Lower leg skin (tissue), 4 donors: ENCODE measurements around the gene ANKRD33B. TPM values are rescaled to one million over a fixed set of nuclear protein-coding genes. Genes with fewer than 3 reads are reported as not detected.
"Not testable (repeated sequence)": the region's sequence is repeated elsewhere in the genome, so short reads cannot be mapped to it uniquely, and the experiment has no call there.

Experiments used
- DNase-seq, 2 donors: peaks; one replicate each; pipeline ENCODE4 v3.0.0-alpha.2; 2019; ENCODE audit warnings: low spot score in 2 of 2
- H3K4me3 ChIP-seq: fragments of 200-600 bp; sonication (generic); 2 replicates; pipeline ENCODE4 v1.5.1; 2017; ENCODE audit warnings: mild to moderate bottlenecking, low read depth; ENCODE audit not compliant: poor library complexity, severe bottlenecking
- POLR2A ChIP-seq, 2 donors: fragments of 450-650 bp; IDR thresholded peaks; one replicate each; pipeline ENCODE4 v1.6.1; 2016 to 2017; ENCODE audit warnings: antibody characterized with exemption in 2 of 2, mild to moderate bottlenecking in 1 of 2, moderate library complexity in 1 of 2
- WGBS, 2 donors: methylation state at CpG; one replicate each; pipeline ENCODE4 v1.1.5; 2018; 5-methylcytosine and 5-hydroxymethylcytosine counted together
- intact Hi-C: fragments of 100-400 bp; cut with DNase I; formaldehyde crosslinking; loops from one replicate; pipeline ENCODE4 v1.15.0; 2023; ENCODE audit warnings: low total_unique reads
- total RNA-seq, 4 donors: library from RNA; depleted of rRNA; stranded (reverse); fragments of >200 nt; gene quantifications; one replicate each; pipeline ENCODE4 v1.1.0, GENCODE V29; 2016
- TF ChIP-seq, protein P1 (sequence below), 3 donors: fragments of 450-650 bp; IDR thresholded peaks; one replicate each; pipeline ENCODE4 v1.5.1; 2016; ENCODE audit warnings: antibody characterized with exemption in 3 of 3, mild to moderate bottlenecking in 3 of 3, moderate library complexity in 2 of 3

The ANKRD33B gene
- total RNA-seq, 4 donors from 2014 or later: 12.6 to 35.4 (median 17.6) TPM

- TF ChIP-seq, protein P1, sequence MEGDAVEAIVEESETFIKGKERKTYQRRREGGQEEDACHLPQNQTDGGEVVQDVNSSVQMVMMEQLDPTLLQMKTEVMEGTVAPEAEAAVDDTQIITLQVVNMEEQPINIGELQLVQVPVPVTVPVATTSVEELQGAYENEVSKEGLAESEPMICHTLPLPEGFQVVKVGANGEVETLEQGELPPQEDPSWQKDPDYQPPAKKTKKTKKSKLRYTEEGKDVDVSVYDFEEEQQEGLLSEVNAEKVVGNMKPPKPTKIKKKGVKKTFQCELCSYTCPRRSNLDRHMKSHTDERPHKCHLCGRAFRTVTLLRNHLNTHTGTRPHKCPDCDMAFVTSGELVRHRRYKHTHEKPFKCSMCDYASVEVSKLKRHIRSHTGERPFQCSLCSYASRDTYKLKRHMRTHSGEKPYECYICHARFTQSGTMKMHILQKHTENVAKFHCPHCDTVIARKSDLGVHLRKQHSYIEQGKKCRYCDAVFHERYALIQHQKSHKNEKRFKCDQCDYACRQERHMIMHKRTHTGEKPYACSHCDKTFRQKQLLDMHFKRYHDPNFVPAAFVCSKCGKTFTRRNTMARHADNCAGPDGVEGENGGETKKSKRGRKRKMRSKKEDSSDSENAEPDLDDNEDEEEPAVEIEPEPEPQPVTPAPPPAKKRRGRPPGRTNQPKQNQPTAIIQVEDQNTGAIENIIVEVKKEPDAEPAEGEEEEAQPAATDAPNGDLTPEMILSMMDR (IDR thresholded peaks at IDR 0.05): no peak
- no peak for TF ChIP-seq POLR2A (IDR thresholded peaks at IDR 0.05)
- intact Hi-C loops: no loop called here
- DNase-seq: no peak
- 89 to 90% methylated on average over 8 of the region's 8 CpGs for WGBS, 2 donors
- no peak overlapping the region for H3K4me3 ChIP-seq
Observed at GRCh38 chr5:10545084-10545483, 18.8 kb upstream of the ANKRD33B start.

DNA sequence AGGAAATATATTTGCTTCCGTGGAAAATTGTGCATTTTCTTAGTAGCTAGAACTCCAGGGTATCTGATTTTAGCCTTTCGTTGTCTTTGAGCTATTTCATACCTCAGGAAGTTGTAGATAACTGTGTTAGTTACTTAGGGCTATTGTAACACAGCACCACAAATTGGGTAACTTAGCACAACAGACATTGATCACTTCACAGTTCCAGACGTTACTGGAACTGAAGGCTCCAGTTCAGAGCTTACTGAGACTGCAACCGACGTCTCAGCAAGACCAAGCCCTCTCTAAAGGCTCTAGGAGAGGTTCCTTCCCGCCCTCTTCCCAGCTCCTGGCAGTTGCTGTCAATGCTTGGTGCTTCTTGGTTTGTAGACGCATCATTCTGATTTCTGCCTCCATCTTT, 17.7 kb upstream of the ANKRD33B start:
- no peak for DNase-seq
- whole genome bisulfite sequencing, 2 donors: 72 to 79% methylated on average over 4 to 7 of the region's 7 CpGs
- no peak overlapping the region for H3K4me3 ChIP-seq
- TF ChIP-seq POLR2A (IDR thresholded peaks at IDR 0.05): no peak
- TF ChIP-seq, protein P1 (IDR thresholded peaks at IDR 0.05): no peak
- intact Hi-C loops: no loop called here

DNA sequence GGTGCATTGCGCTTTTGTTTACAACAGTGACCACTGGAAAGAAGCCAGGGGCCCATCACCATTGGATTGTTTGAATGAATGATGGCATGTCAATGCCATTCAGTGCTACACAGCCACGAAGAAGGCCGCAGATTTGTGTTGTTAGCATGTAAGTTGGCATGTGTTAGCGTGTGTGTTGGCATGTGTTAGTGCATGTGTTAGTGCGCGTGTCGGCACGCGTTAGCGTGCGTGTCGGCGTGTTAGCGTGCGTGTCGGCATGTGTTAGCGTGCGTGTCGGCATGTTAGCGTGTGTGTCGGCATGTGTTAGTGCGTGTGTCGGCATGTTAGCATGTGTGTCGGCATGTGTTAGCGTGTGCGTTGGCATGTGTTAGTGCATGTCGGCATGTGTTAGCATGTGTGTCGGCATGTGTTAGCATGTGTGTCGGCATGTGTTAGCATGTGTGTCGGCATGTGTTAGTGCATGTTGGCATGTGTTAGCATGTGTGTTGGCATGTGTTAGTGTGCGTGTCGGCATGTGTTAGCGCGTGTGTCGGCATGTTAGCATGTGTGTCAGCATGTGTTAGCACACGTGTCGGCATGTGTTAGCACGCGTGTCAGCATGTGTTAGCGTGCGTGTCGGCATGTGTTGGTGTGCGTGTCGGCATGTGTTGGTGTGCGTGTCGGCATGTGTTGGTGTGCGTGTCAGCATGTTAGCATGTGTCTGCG, 15.3 kb upstream of the ANKRD33B start:
- no peak for DNase-seq
- intact Hi-C loops: no loop called here

DNA sequence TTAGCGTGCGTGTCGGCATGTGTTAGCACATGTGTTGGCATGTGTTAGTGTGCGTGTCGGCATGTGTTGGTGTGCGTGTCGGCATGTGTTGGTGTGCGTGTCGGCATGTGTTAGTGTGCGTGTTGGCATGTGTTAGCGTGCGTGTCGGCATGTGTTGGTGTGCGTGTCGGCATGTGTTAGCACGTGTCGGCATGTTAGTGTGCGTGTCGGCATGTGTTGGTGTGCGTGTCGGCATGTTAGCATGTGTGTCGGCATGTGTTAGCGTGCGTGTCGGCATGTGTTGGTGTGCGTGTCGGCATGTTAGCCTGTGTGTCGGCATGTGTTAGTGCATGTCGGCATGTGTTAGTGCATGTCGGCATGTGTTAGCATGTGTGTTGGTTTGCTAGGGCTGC, 14.8 kb upstream of the ANKRD33B start:
- 95 to 96% methylated on average over 30 of the region's 30 CpGs for WGBS, 2 donors
- DNase-seq, H3K4me3 ChIP-seq, intact Hi-C loops: not testable (repeated sequence)

More for the DNA sequence above, 15.3 kb upstream of the ANKRD33B start:
- TF ChIP-seq, protein P1 (IDR thresholded peaks at IDR 0.05): no peak
- TF ChIP-seq POLR2A (IDR thresholded peaks at IDR 0.05): no peak
- 93 to 94% methylated on average over 48 of the region's 48 CpGs for WGBS, 2 donors
- H3K4me3 ChIP-seq: no peak overlapping the region

DNA sequence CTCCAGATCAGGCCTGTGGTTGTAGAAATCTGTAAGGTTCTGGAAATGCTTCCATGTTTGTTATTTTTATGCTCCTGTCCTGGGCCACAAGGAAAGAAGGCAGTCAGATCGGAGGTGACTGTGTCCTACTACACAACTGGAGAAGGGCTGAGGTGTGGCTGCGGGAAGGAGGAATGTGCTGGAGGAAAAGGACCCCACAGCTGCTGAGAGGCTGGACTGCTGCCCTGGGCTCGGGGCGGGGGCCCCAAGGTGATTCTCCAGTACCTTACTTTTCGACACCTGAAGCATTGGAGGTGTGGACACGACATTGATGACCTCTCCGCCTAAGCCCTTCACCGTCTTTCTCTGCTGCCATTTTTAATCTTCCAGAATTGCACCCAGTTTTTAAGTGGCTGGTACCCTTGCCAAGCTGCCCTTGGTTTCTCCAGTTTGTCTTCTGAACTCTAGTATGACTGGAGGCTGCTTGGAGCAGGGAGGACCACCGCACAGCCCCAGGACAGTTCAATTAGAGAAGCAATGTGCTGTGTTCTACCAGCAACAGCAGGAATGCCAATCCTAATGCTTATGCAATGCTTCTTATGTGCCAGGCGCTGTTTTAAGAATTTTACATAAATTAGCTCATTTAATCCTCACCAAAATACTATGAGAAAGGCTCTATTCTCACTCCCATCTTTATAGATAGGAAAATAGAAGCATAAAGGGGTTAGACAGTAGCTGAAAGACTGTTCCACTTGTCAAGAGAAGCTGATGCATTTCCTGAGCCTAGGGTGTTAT, 13.5 kb upstream of the ANKRD33B start:
- no peak for DNase-seq
- 79% methylated on average over 10 of the region's 10 CpGs for WGBS, 2 donors
- TF ChIP-seq, protein P1 (IDR thresholded peaks at IDR 0.05): no peak
- no peak for TF ChIP-seq POLR2A (IDR thresholded peaks at IDR 0.05)
- no peak overlapping the region for H3K4me3 ChIP-seq
- intact Hi-C loops: no loop called here

DNA sequence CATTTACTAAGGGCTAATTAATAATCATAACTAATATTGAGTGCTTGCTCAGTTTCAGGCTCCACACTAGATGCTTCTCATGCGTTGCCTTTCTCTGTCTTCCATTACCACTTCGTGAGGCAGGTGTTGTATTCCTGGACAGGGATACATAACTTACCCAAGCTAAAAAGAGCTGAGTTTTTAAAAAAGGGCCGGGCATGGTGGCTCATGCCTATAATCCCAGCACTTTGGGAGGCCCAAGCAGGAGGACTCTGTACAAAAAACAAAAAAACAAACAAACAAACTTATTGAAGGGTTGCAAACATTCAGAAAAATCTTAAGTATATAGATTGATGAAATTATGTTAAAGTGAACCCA, 12.1 kb upstream of the ANKRD33B start:
- WGBS, 2 donors: 72 to 81% methylated on average over 3 of the region's 3 CpGs
- no peak for DNase-seq
- TF ChIP-seq POLR2A (IDR thresholded peaks at IDR 0.05): no peak
- TF ChIP-seq, protein P1 (IDR thresholded peaks at IDR 0.05): no peak
- no peak overlapping the region for H3K4me3 ChIP-seq
- intact Hi-C loops: no loop called here
